CD4-positive, alpha-beta T cell (primary cell): Measurements from ENCODE around the gene PSMD5. TPM values are rescaled to one million over a fixed set of nuclear protein-coding genes. Genes with fewer than 3 reads are reported as not detected.

Experiments
- ATAC-seq: fragments of 200-7000 bp; cut with Tn5 transposase; one replicate; pipeline ENCODE4 v1.10.0; 2022; ENCODE audit warnings: mild to moderate bottlenecking; ENCODE audit not compliant: poor library complexity
- CTCF ChIA-PET: fragments of 350-600 bp; sonication (Branson Sonifier 250); formaldehyde crosslinking; loops from one replicate; lab custom pipeline; 2021; ENCODE audit warnings: antibody characterized with exemption, inconsistent platforms; lab: Charles Lee
- POLR2A ChIA-PET: fragments of 350-600 bp; sonication (Branson Sonifier 250); formaldehyde crosslinking; loops from one replicate; lab custom pipeline; 2021; ENCODE audit warnings: antibody characterized with exemption, inconsistent platforms; lab: Charles Lee
- DNase-seq, 14 experiments: peaks; one replicate each; pipeline ENCODE4 v3.0.0-alpha.2; 2013 to 2020; ENCODE audit warnings: mixed read lengths in 2 of 14
- H3K27ac ChIP-seq, 2 donors: one replicate each; pipeline versions ENCODE4 v1.5.1 to v1.7.0; 2013; ENCODE audit warnings: low read length in 2 of 2, low read depth in 1 of 2, mild to moderate bottlenecking in 1 of 2
- H3K27me3 ChIP-seq, 2 experiments: 1 replicate in 1 of 2; 2 replicates in 1 of 2; pipeline versions ENCODE4 v1.6.1 to v1.7.0; 2013; ENCODE audit warnings: low read length in 2 of 2, control low read depth in 1 of 2, mild to moderate bottlenecking in 1 of 2, moderate library complexity in 1 of 2; ENCODE audit not compliant: insufficient read depth in 2 of 2, control insufficient read depth in 1 of 2
- H3K36me3 ChIP-seq: one replicate; pipeline ENCODE4 v1.6.1; 2013; ENCODE audit warnings: low read length, control low read depth; ENCODE audit not compliant: insufficient read depth
- H3K4me1 ChIP-seq: one replicate; pipeline ENCODE4 v1.6.1; 2013; ENCODE audit warnings: low read length, control low read depth; ENCODE audit not compliant: insufficient read depth
- H3K4me3 ChIP-seq: one replicate; pipeline ENCODE4 v1.5.1; 2013; ENCODE audit warnings: mild to moderate bottlenecking, low read length, moderate library complexity
- H3K9me3 ChIP-seq, 2 experiments: 1 replicate in 1 of 2; 2 replicates in 1 of 2; pipeline versions ENCODE4 v1.6.1 to v1.7.0; 2013; ENCODE audit warnings: low read length in 2 of 2, mild to moderate bottlenecking in 2 of 2, control low read depth in 1 of 2, moderate library complexity in 1 of 2; ENCODE audit not compliant: control insufficient read depth in 1 of 2, insufficient read depth in 1 of 2
- H3K27ac Mint-ChIP-seq: one replicate; pipeline ENCODE4 v1.8.0; 2020; ENCODE audit warnings: mixed read lengths
- H3K27me3 Mint-ChIP-seq: one replicate; pipeline ENCODE4 v1.8.0; 2021; ENCODE audit warnings: mixed read lengths
- H3K36me3 Mint-ChIP-seq: one replicate; pipeline ENCODE4 v1.8.0; 2021; ENCODE audit warnings: low read depth, mixed read lengths
- H3K4me1 Mint-ChIP-seq: one replicate; pipeline ENCODE4 v1.8.0; 2021; ENCODE audit warnings: low read depth, mixed read lengths
- H3K4me3 Mint-ChIP-seq: one replicate; pipeline ENCODE4 v1.8.0; 2020; ENCODE audit warnings: mild to moderate bottlenecking, mixed read lengths
- H3K9me3 Mint-ChIP-seq: one replicate; pipeline ENCODE4 v1.8.0; 2020; ENCODE audit warnings: mixed read lengths
- CTCF ChIP-seq: fragments of 200-600 bp; IDR thresholded peaks from one replicate; pipeline ENCODE4 v1.8.0; 2022; ENCODE audit warnings: antibody characterized with exemption, mild to moderate bottlenecking
- intact Hi-C, 2 experiments: fragments of 100-400 bp; cut with DNase I in 1 of 2; cut with micrococcal nuclease in 1 of 2; formaldehyde crosslinking; loops; one replicate each; pipeline versions ENCODE4 v1.15.1 to v1.9.0; 2023 to 2025; cut with DNase I, micrococcal nuclease
- total RNA-seq, 174 experiments: library from RNA in 2 of 174; stranded (reverse) in 2 of 174; gene quantifications; one replicate each; pipeline ENCODE4 v1.2.3 and lab custom pipeline; 2021 to 2026

The PSMD5 gene
- total RNA-seq, 2 experiments from 2014 or later, result 35.4 to 44.3 TPM

- TF ChIP-seq CTCF, result peak; percentile 72
- POLR2A ChIA-PET, result interaction anchor here (1.0 to 4.7 kb wide), 23 partner anchors 9 to 253 kb away, joined by 3 to 89 read pairs (median 7); partner anchors contain the start of genes FBXW2, PHF19, PSMD5 and TRAF1
- H3K4me1 ChIP-seq, result peaks cover 42% of the 10 kb centered on the region
- H3K9me3 Mint-ChIP-seq, result no peaks in the 10 kb centered on the region
- no peaks in the 10 kb centered on the region for H3K27me3 ChIP-seq
- peak overlapping the region; percentile 94 for H3K4me3 Mint-ChIP-seq
- CTCF ChIA-PET, result interaction anchor here (0.7 to 4.2 kb wide), 26 partner anchors 9 to 191 kb away, joined by 3 to 35 read pairs (median 4); partner anchors contain the start of genes FBXW2, PHF19, PSMD5 and TRAF1
- intact Hi-C loops, result loop anchor here (1.0 to 5.0 kb wide), 6 partner anchors 23 to 203 kb away; partner anchors contain the start of genes CNTRL (in 1 of the 2) and MEGF9 (in 1 of the 2)
- H3K27ac ChIP-seq, result peak overlapping the region; percentile 71 to 80
- peaks cover 63% of the 10 kb centered on the region for H3K36me3 ChIP-seq
- ATAC-seq (peak; percentile 84), DNase-seq (peak; percentile 95 to 99 (median 97))
- H3K27ac Mint-ChIP-seq, result peak overlapping the region; percentile 92
- H3K4me1 Mint-ChIP-seq, result peaks cover 29% of the 10 kb centered on the region
- H3K4me3 ChIP-seq, result peak overlapping the region; percentile 73
- H3K9me3 ChIP-seq, result no peaks in the 10 kb centered on the region
- H3K36me3 Mint-ChIP-seq, result peaks cover 63% of the 10 kb centered on the region
- H3K27me3 Mint-ChIP-seq, result no peaks in the 10 kb centered on the region
These were observed 26.1 kb upstream of the PSMD5 start for GRCh38 chr9:120868676-120869359.

GRCh38 chr9:120868339-120868675 is 25.6 kb upstream of the PSMD5 start:
- no peaks in the 10 kb centered on the region for H3K9me3 ChIP-seq
- ChIA-PET POLR2A (interaction anchor here (0.8 to 4.7 kb wide), 21 partner anchors 9 to 331 kb away, joined by 3 to 89 read pairs (median 7); partner anchors contain the start of genes FBXW2, PHF19, PSMD5 and TRAF1), CTCF (interaction anchor here (0.7 to 4.2 kb wide), 20 partner anchors 9 to 192 kb away, joined by 3 to 35 read pairs (median 5); partner anchors contain the start of genes FBXW2, PHF19 and TRAF1)
- H3K27ac ChIP-seq, result peak overlapping the region; percentile 67 to 72
- peaks cover 37% of the 10 kb centered on the region for H3K4me1 ChIP-seq
- intact Hi-C loops, result loop anchor here (1.0 to 5.0 kb wide), 5 partner anchors 22 to 204 kb away; partner anchors contain the start of genes CNTRL (in 1 of the 2) and MEGF9 (in 1 of the 2)
- DNase-seq, result no peak
- no peak for TF ChIP-seq CTCF
- Mint-ChIP-seq H3K27ac (peak overlapping the region; percentile 92), H3K4me3 (peak overlapping the region; percentile 64), H3K27me3 (no peaks in the 10 kb centered on the region), H3K36me3 (peaks cover 63% of the 10 kb centered on the region), H3K9me3 (no peaks in the 10 kb centered on the region), H3K4me1 (peaks cover 24% of the 10 kb centered on the region)
- peak; percentile 45 for ATAC-seq
- peaks cover 63% of the 10 kb centered on the region for H3K36me3 ChIP-seq
- no peaks in the 10 kb centered on the region for H3K27me3 ChIP-seq
- peak overlapping the region; percentile 46 for H3K4me3 ChIP-seq

DNA sequence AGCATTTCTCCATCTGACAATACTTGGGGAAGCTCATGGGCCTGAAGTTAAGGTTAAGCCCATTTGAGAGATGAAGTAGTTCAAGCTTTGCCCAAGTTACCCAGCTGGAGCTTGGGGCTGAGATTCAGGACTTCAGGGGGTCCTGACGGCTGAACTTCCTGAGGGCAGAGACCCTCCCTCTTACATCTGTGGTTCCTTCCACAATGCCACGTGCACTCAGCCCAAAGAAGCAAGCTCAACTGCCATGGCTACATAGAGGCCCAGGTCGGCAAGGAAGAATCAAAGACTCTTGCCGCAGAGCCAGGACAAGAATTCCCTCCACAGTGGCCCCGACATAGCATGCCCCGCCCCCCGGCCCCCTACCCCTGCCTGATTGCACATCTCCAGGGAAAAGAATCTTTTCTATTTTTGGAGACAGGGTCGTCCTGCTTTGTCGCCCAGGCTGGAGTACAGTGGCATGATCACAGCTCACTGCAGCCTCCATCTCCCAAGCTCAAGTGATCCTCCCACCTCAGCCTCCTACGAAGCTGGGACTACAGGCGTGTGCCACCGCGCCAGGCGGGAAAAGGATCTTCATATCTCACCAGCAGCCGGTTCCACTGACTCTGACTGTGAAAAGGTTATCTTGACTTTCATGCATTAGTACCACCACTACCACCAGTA is 25.1 kb upstream of the PSMD5 start:
- Mint-ChIP-seq H3K4me3 (peak overlapping the region; percentile 64), H3K27ac (peak overlapping the region; percentile 92), H3K4me1 (peaks cover 19% of the 10 kb centered on the region), H3K9me3 (no peaks in the 10 kb centered on the region), H3K36me3 (peaks cover 63% of the 10 kb centered on the region), H3K27me3 (no peaks in the 10 kb centered on the region)
- no peak for DNase-seq
- H3K4me1 ChIP-seq, result peaks cover 32% of the 10 kb centered on the region
- ATAC-seq, result no peak
- ChIA-PET CTCF (interaction anchor here (0.7 to 4.2 kb wide), 14 partner anchors 10 to 192 kb away, joined by 3 to 35 read pairs (median 5); partner anchors contain the start of genes FBXW2 and PHF19), POLR2A (interaction anchor here (0.8 to 4.7 kb wide), 18 partner anchors 10 to 332 kb away, joined by 3 to 89 read pairs (median 8); partner anchors contain the start of genes FBXW2, PHF19, PSMD5 and TRAF1)
- no peaks in the 10 kb centered on the region for H3K27me3 ChIP-seq
- no peaks in the 10 kb centered on the region for H3K9me3 ChIP-seq
- H3K4me3 ChIP-seq, result peak overlapping the region; percentile 46
- H3K36me3 ChIP-seq, result peaks cover 67% of the 10 kb centered on the region
- intact Hi-C loops, result loop anchor here (1.0 to 5.0 kb wide), 6 partner anchors 22 to 204 kb away; partner anchors contain the start of genes CNTRL (in 1 of the 2), MEGF9 (in 1 of the 2) and PSMD5 (in 1 of the 2)
- peak overlapping the region; percentile 67 to 72 for H3K27ac ChIP-seq
- no peak for TF ChIP-seq CTCF
